IMR-90 (cell line): ENCODE results near the gene SLC35E3. TPM values are rescaled to one million over a fixed set of nuclear protein-coding genes. Genes with fewer than 3 reads are reported as not detected.

Experiments
- ATAC-seq: fragments of 200-7000 bp; cut with Tn5 transposase; 2 replicates; pipeline ENCODE4 v1.9.1; 2020; ENCODE audit warnings: low read depth, mild to moderate bottlenecking, moderate library complexity
- BruUV-seq: library from RNA; stranded (reverse); fragments of 400-500 nt; replicated peaks from 2 replicates; lab custom pipeline; 2021; lab: Mats Ljungman, UMichigan
- CTCF ChIA-PET: fragments of 300-600 bp; formaldehyde crosslinking; extraction: SDS; loops from one replicate; lab custom pipeline; 2021; ENCODE audit warnings: antibody characterized with exemption; lab: Yijun Ruan, JAX
- POLR2A ChIA-PET: fragments of 300-600 bp; sonication (Branson Sonifier 250); formaldehyde crosslinking; loops from one replicate; lab custom pipeline; 2022; ENCODE audit warnings: antibody characterized with exemption; ENCODE audit not compliant: unreplicated experiment; lab: Charles Lee
- DNase-seq: peaks from one replicate; pipeline ENCODE4 v3.0.0; 2013
- H2AFZ ChIP-seq: replicated peaks from 2 replicates; pipeline ENCODE3; 2013; ENCODE audit warnings: low read length, mild to moderate bottlenecking; ENCODE audit not compliant: poor library complexity
- H2AK5ac ChIP-seq: 2 replicates; pipeline ENCODE4 v1.6.1; 2013; ENCODE audit warnings: low read depth, low read length, inconsistent platforms
- H2AK9ac ChIP-seq: replicated peaks from 2 replicates; pipeline ENCODE3; 2013; ENCODE audit warnings: mild to moderate bottlenecking, low read depth, low read length, moderate library complexity; ENCODE audit not compliant: poor library complexity
- H2BK120ac ChIP-seq: 2 replicates; pipeline ENCODE4 v1.6.1; 2013; ENCODE audit warnings: low read depth, low read length, inconsistent platforms
- H2BK15ac ChIP-seq: 3 replicates; pipeline ENCODE4 v1.6.1; 2013; ENCODE audit warnings: low read depth, low read length, inconsistent platforms
- H2BK20ac ChIP-seq: 2 replicates; pipeline ENCODE4 v1.6.1; 2013; ENCODE audit warnings: low read depth, mild to moderate bottlenecking, inconsistent platforms, low read length, moderate library complexity
- H2BK5ac ChIP-seq: 2 replicates; pipeline ENCODE4 v1.6.1; 2013; ENCODE audit warnings: mild to moderate bottlenecking, low read depth, low read length, inconsistent platforms; ENCODE audit not compliant: poor library complexity, severe bottlenecking
- H3K14ac ChIP-seq: replicated peaks from 2 replicates; pipeline ENCODE4 v1.6.1; 2013; ENCODE audit warnings: low read depth, low read length, inconsistent platforms
- H3K18ac ChIP-seq: 2 replicates; pipeline ENCODE4 v1.6.1; 2013; ENCODE audit warnings: low read depth, low read length, control low read depth
- H3K23ac ChIP-seq: 2 replicates; pipeline ENCODE4 v1.6.1; 2013; ENCODE audit warnings: low read depth, low read length, inconsistent platforms
- H3K27ac ChIP-seq: 2 replicates; pipeline ENCODE4 v1.5.1; 2013; ENCODE audit warnings: mild to moderate bottlenecking, control low read depth, low read length; ENCODE audit not compliant: insufficient read depth
- H3K27me3 ChIP-seq: 2 replicates; pipeline ENCODE4 v1.6.1; 2013; ENCODE audit warnings: low read length; ENCODE audit not compliant: control insufficient read depth, insufficient read depth
- H3K36me3 ChIP-seq: 2 replicates; pipeline ENCODE4 v1.6.1; 2013; ENCODE audit warnings: low read length, mixed read lengths; ENCODE audit not compliant: control insufficient read depth, insufficient read depth
- H3K4ac ChIP-seq: 2 replicates; pipeline ENCODE4 v1.6.1; 2013; ENCODE audit warnings: low read depth, low read length, inconsistent platforms
- H3K4me1 ChIP-seq: 2 replicates; pipeline ENCODE4 v1.6.1; 2013; ENCODE audit warnings: low read length, mixed read lengths; ENCODE audit not compliant: control insufficient read depth, insufficient read depth
- H3K4me2 ChIP-seq: 2 replicates; pipeline ENCODE4 v1.6.1; 2013; ENCODE audit warnings: low read depth, mild to moderate bottlenecking, control low read depth, low read length, moderate library complexity
- H3K4me3 ChIP-seq: 2 replicates; pipeline ENCODE4 v1.5.1; 2013; ENCODE audit warnings: low read depth, mild to moderate bottlenecking, control low read depth, low read length, moderate library complexity; ENCODE audit not compliant: insufficient read depth
- H3K56ac ChIP-seq: 2 replicates; pipeline ENCODE4 v1.6.1; 2013; ENCODE audit warnings: low read length, inconsistent platforms; ENCODE audit not compliant: insufficient read depth; ENCODE audit errors: extremely low read depth
- H3K79me1 ChIP-seq, 2 experiments: 2 replicates each; pipeline ENCODE4 v1.6.1; 2013; ENCODE audit warnings: low read length in 2 of 2, inconsistent platforms in 1 of 2, low read depth in 1 of 2
- H3K9ac ChIP-seq: 2 replicates; pipeline ENCODE4 v1.6.1; 2013; ENCODE audit warnings: low read depth, low read length, control low read depth
- H3K9me1 ChIP-seq: 2 replicates; pipeline ENCODE4 v1.6.1; 2013; ENCODE audit warnings: low read length, inconsistent platforms; ENCODE audit not compliant: insufficient read depth
- H3K9me3 ChIP-seq: 2 replicates; pipeline ENCODE4 v1.6.1; 2013; ENCODE audit warnings: low read length; ENCODE audit not compliant: control insufficient read depth, insufficient read depth
- H4K20me1 ChIP-seq: 2 replicates; pipeline ENCODE4 v1.6.1; 2013; ENCODE audit warnings: low read length, inconsistent platforms; ENCODE audit not compliant: insufficient read depth
- H4K5ac ChIP-seq: 2 replicates; pipeline ENCODE4 v1.6.1; 2013; ENCODE audit warnings: mild to moderate bottlenecking, low read depth, low read length, control low read depth
- H4K8ac ChIP-seq, 2 experiments: 2 replicates each; pipeline ENCODE4 v1.6.1; 2013; ENCODE audit warnings: low read depth in 2 of 2, low read length in 2 of 2, control low read depth in 1 of 2, inconsistent platforms in 1 of 2
- H4K91ac ChIP-seq: 2 replicates; pipeline ENCODE4 v1.6.1; 2013; ENCODE audit warnings: low read depth, low read length, inconsistent platforms; ENCODE audit not compliant: insufficient read depth
- CEBPB ChIP-seq: IDR thresholded peaks from 2 replicates; pipeline ENCODE4 v1.6.1; 2012; ENCODE audit warnings: low read depth, low read length, improper control_type of control experiment
- CTCF ChIP-seq: conservative IDR thresholded peaks from 2 replicates; pipeline ENCODE4 v1.5.1; 2012; ENCODE audit warnings: mild to moderate bottlenecking, low read depth, low read length, improper control_type of control experiment
- FOS ChIP-seq: fragments of 150-350 bp; IDR thresholded peaks from 2 replicates; pipeline ENCODE4 v1.6.1; 2016; ENCODE audit warnings: low read depth, low read length
- MAZ ChIP-seq: IDR thresholded peaks from 2 replicates; pipeline ENCODE4 v1.6.1; 2012; ENCODE audit warnings: low read depth, mild to moderate bottlenecking, low read length, improper control_type of control experiment, moderate library complexity, borderline replicate concordance
- RAD21 ChIP-seq: IDR thresholded peaks from 2 replicates; pipeline ENCODE4 v1.6.1; 2012; ENCODE audit warnings: low read length, improper control_type of control experiment
- RFX5 ChIP-seq: IDR thresholded peaks from 2 replicates; pipeline ENCODE4 v1.8.0; 2012; ENCODE audit warnings: low read depth, mild to moderate bottlenecking, low read length, moderate library complexity
- WGBS, 2 experiments: methylation state at CpG; one replicate each; pipeline versions ENCODE4 v1.1.5 to v1.1.7; 2013; ENCODE audit warnings: missing lambda C conversion rate in 2 of 2; ENCODE audit not compliant: insufficient read length in 1 of 2; ENCODE audit errors: extremely low coverage in 2 of 2; 5-methylcytosine and 5-hydroxymethylcytosine counted together
- dilution Hi-C: fragments of 300-500 bp; cut with HindIII; formaldehyde crosslinking; loops from one replicate; pipeline ENCODE4 v1.14.3; 2018; ENCODE audit warnings: low sequenced_read_pairs; ENCODE audit not compliant: unreplicated experiment
- in situ Hi-C: fragments of 300-500 bp; cut with MboI; formaldehyde crosslinking; loops from 3 replicates; pipeline ENCODE4 v1.14.3; 2019; ENCODE audit warnings: low sequenced_read_pairs, inconsistent platforms, mixed read lengths
- intact Hi-C: fragments of 100-400 bp; cut with micrococcal nuclease; formaldehyde crosslinking; loops from 2 replicates; pipeline ENCODE4 v1.10.0; 2022
- polyA plus RNA-seq, 3 experiments: library from polyadenylated mRNA; depleted of rRNA; stranded (reverse); fragments of >200 nt; gene quantifications; 2 replicates each; pipeline ENCODE4 v1.2.3, GENCODE V29; 2012; ENCODE audit warnings: low replicate concordance in 1 of 3
- total RNA-seq: library from RNA; depleted of rRNA; stranded (reverse); fragments of >200 nt; gene quantifications from 2 replicates; pipeline ENCODE4 v1.2.3, GENCODE V29; 2012
- TF ChIP-seq, protein P1 (sequence below): fragments of 150-350 bp; IDR thresholded peaks from 2 replicates; pipeline ENCODE4 v1.6.1; 2017; ENCODE audit warnings: mild to moderate bottlenecking, antibody characterized with exemption, low read length, low read depth
- TF ChIP-seq, protein P2 (sequence below): fragments of 150-350 bp; IDR thresholded peaks from 2 replicates; pipeline ENCODE4 v1.6.1; 2016; ENCODE audit warnings: low read depth, mild to moderate bottlenecking, low read length, moderate library complexity, borderline replicate concordance

The SLC35E3 gene
- total and polyA plus RNA-seq, 2 of the 4 experiments (the other 2 are of a cell fraction) = 3.6 to 5.1 TPM

GRCh38 chr12:68765696-68766095 is 19.7 kb downstream of the SLC35E3 start:
- Histone ChIP-seq H2AFZ (no peak overlapping the region), H2BK5ac (no peak overlapping the region), H4K8ac (no peak overlapping the region), H3K9me1 (0 out of 2 replicates have a peak, but pooled peaks cover 3% of the 10 kb centered on the region), H3K79me1 (no peaks in the 10 kb centered on the region; a peak in 1 of 4 replicates), H2AK9ac (no peak overlapping the region), H3K4ac (no peak overlapping the region), H3K18ac (no peak overlapping the region), H2BK15ac (no peak overlapping the region), H3K27me3 (no peaks in the 10 kb centered on the region), H3K36me3 (peaks cover 11% of the 10 kb centered on the region), H3K9ac (no peak overlapping the region), H3K9me3 (no peaks in the 10 kb centered on the region), H3K27ac (no peak overlapping the region), H3K4me2 (no peak overlapping the region), H2BK20ac (no peak overlapping the region), H3K14ac (no peak overlapping the region), H4K20me1 (no peaks in the 10 kb centered on the region), H2BK120ac (no peak overlapping the region), H3K23ac (no peak overlapping the region), H4K91ac (no peak overlapping the region), H3K4me3 (no peak overlapping the region), H2AK5ac (no peak overlapping the region), H3K4me1 (no peaks in the 10 kb centered on the region), H3K56ac (no peak overlapping the region), H4K5ac (no peak overlapping the region)
- ChIA-PET POLR2A (no interaction called here), CTCF (no interaction called here)
- no TSS peak for BruUV-seq
- DNase-seq = no peak
- intact Hi-C loops = no loop called here
- dilution Hi-C loops = no loop called here
- no CpG with 5 or more reads among the region's 1 CpG for WGBS, 2 experiments
- no peak for ATAC-seq
- in situ Hi-C loops = no loop called here
- TF ChIP-seq CEBPB (no peak), RAD21 (no peak), FOS (no peak), CTCF (no peak), RFX5 (no peak), MAZ (no peak)
- TF ChIP-seq, protein P1, sequence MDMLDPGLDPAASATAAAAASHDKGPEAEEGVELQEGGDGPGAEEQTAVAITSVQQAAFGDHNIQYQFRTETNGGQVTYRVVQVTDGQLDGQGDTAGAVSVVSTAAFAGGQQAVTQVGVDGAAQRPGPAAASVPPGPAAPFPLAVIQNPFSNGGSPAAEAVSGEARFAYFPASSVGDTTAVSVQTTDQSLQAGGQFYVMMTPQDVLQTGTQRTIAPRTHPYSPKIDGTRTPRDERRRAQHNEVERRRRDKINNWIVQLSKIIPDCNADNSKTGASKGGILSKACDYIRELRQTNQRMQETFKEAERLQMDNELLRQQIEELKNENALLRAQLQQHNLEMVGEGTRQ = no peak
- TF ChIP-seq, protein P2, sequence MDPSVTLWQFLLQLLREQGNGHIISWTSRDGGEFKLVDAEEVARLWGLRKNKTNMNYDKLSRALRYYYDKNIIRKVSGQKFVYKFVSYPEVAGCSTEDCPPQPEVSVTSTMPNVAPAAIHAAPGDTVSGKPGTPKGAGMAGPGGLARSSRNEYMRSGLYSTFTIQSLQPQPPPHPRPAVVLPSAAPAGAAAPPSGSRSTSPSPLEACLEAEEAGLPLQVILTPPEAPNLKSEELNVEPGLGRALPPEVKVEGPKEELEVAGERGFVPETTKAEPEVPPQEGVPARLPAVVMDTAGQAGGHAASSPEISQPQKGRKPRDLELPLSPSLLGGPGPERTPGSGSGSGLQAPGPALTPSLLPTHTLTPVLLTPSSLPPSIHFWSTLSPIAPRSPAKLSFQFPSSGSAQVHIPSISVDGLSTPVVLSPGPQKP = no peak
